ENCODE results near the gene BEND6. TPM values are rescaled to one million over a fixed set of nuclear protein-coding genes. Genes with fewer than 3 reads are reported as not detected.
"Not testable (repeated sequence)": the region's sequence is repeated elsewhere in the genome, so short reads cannot be mapped to it uniquely, and the experiment has no call there.

BEND6 gene
- total RNA-seq, 1 experiment from 2014 or later = 0.58 TPM

DNA sequence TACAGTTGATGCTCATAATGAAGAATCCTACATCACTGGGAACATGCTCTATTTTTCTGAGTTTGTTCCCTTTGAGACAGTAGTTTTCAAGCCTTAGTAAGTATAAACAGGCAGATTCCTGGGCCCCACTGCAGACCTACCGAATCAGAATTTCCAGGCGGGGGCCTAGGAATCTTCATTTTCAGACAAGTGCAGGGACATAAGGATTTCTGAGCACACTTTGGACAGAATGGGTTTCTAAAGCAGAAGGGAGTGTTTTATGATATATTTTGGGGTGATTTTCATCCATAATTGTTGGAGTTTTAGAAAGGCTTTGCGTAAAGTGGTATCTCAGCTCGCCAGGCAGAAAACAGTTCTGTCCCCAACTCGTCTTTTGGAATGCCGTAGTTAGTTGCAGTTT, 93.0 kb downstream of the BEND6 start:
- H3K9me2 ChIP-seq (replicated peaks; ENCODE audit: low read length); H3K9me3 ChIP-seq (ENCODE audit: low read length); DNase-seq; H3K27ac ChIP-seq (ENCODE audit: low read length); H4K20me1 ChIP-seq (ENCODE audit: low read length); CTCF ChIA-PET; H3K27me3 ChIP-seq (ENCODE audit: low read length); BruUV-seq (replicated peaks); H3F3A ChIP-seq (ENCODE audit: low read length, unreplicated experiment); H2AFZ ChIP-seq (ENCODE audit: low read length); ATAC-seq; POLR2A ChIA-PET (ENCODE audit: unreplicated experiment): not testable (repeated sequence)
- intact Hi-C loops (cut with micrococcal nuclease) = loop anchor here (5.0 kb wide), 2 partner anchors 39 to 124 kb away; partner anchors contain the start of gene BAG2
- Histone ChIP-seq H3K36me3 (ENCODE audit: low read depth, low read length) (peaks cover 22% of the 10 kb centered on the region), H3K9ac (ENCODE audit: low read length) (peak overlapping the region; percentile 0; the same call in 1 of the 2 replicates), H3K4me1 (ENCODE audit: insufficient read depth, low read length) (peaks cover 20% of the 10 kb centered on the region), H3K4me3 (ENCODE audit: low read length) (peak overlapping the region; percentile 52), H3K79me2 (ENCODE audit: low read length) (peaks cover 31% of the 10 kb centered on the region), H3K4me2 (ENCODE audit: low read length) (peak overlapping the region; percentile 72)

DNA sequence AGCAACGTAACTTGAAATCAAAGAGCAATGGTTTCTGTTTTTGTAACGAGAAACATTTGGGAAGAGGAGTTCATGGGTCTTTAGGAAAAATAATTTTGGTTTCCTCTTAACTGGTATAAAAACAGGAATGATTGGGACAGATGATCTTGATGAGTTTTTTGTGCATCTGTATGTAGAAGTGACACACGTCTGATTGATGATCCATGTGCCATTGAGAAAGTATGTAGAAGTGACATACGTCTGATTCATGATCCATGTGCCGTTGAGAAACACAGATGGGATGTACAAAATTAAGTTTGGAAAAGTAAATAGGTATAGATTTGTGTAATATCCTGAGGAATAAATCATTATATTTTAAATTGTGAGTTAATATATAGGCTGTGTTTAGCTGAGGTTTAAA, 93.7 kb downstream of the BEND6 start:
- ChIA-PET CTCF (no interaction called here), POLR2A (ENCODE audit: unreplicated experiment) (no interaction called here)
- BruUV-seq (replicated peaks) = no TSS peak
- H3K27me3 ChIP-seq (ENCODE audit: low read length) = no peaks in the 10 kb centered on the region
- H3K4me2 ChIP-seq (ENCODE audit: low read length) = peak overlapping the region; percentile 72
- H3K9me3 ChIP-seq (ENCODE audit: low read length) = no peaks in the 10 kb centered on the region
- no peaks in the 10 kb centered on the region for H3F3A ChIP-seq (ENCODE audit: low read length, unreplicated experiment)
- no peak overlapping the region for H3K27ac ChIP-seq (ENCODE audit: low read length)
- peak overlapping the region; percentile 0; the same call in 1 of the 2 replicates for H3K9ac ChIP-seq (ENCODE audit: low read length)
- DNase-seq = peak; percentile 12
- no peak for TF ChIP-seq EZH2phosphoT487 (IDR thresholded peaks at IDR 0.05; ENCODE audit: borderline replicate concordance, low read length)
- TF ChIP-seq, protein P1, sequence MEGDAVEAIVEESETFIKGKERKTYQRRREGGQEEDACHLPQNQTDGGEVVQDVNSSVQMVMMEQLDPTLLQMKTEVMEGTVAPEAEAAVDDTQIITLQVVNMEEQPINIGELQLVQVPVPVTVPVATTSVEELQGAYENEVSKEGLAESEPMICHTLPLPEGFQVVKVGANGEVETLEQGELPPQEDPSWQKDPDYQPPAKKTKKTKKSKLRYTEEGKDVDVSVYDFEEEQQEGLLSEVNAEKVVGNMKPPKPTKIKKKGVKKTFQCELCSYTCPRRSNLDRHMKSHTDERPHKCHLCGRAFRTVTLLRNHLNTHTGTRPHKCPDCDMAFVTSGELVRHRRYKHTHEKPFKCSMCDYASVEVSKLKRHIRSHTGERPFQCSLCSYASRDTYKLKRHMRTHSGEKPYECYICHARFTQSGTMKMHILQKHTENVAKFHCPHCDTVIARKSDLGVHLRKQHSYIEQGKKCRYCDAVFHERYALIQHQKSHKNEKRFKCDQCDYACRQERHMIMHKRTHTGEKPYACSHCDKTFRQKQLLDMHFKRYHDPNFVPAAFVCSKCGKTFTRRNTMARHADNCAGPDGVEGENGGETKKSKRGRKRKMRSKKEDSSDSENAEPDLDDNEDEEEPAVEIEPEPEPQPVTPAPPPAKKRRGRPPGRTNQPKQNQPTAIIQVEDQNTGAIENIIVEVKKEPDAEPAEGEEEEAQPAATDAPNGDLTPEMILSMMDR (conservative IDR thresholded peaks at IDR 0.05; ENCODE audit: low read depth, low read length) = no peak
- TF ChIP-seq EZH2 (IDR thresholded peaks at IDR 0.05; ENCODE audit: low read length, unreplicated experiment) = no peak
- H3K4me1 ChIP-seq (ENCODE audit: insufficient read depth, low read length) = peaks cover 20% of the 10 kb centered on the region
- H3K79me2 ChIP-seq (ENCODE audit: low read length) = peaks cover 31% of the 10 kb centered on the region
- H3K4me3 ChIP-seq (ENCODE audit: low read length) = peak overlapping the region; percentile 52
- peaks cover 29% of the 10 kb centered on the region for H3K36me3 ChIP-seq (ENCODE audit: low read depth, low read length)
- H2AFZ ChIP-seq (ENCODE audit: low read length) = no peak overlapping the region
- ATAC-seq = no peak
- no peaks in the 10 kb centered on the region for H4K20me1 ChIP-seq (ENCODE audit: low read length)
- no peaks in the 10 kb centered on the region for H3K9me2 ChIP-seq (replicated peaks; ENCODE audit: low read length)
- intact Hi-C loops (cut with micrococcal nuclease) = loop anchor here (5.0 kb wide), 2 partner anchors 39 to 124 kb away; partner anchors contain the start of gene BAG2

DNA sequence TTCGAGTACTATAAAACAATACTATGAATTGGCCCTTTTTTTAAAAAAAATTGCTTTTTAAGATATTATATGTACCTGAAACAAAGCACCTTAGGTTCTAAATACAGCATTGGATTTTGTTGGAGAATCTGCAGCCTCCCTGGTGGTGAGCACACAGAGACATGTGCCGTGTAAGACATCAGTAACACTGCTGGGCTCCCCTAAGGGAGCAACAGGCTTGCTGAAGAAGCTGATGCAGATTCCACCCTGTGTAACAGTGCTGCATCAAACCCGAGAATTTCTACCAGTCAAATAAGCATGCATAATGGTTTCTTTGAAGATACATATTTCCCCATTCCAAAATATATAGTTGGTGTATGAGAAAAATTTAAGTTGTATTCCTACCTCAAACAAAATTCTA, 108.9 kb downstream of the BEND6 start:
- Histone ChIP-seq H3K27me3 (ENCODE audit: low read length) (no peaks in the 10 kb centered on the region), H3F3A (ENCODE audit: low read length, unreplicated experiment) (no peaks in the 10 kb centered on the region), H3K9ac (ENCODE audit: low read length) (no peak overlapping the region), H3K4me3 (ENCODE audit: low read length) (no peak overlapping the region), H2AFZ (ENCODE audit: low read length) (no peak overlapping the region), H3K79me2 (ENCODE audit: low read length) (no peaks in the 10 kb centered on the region), H3K9me3 (ENCODE audit: low read length) (no peaks in the 10 kb centered on the region), H3K36me3 (ENCODE audit: low read depth, low read length) (peaks cover 9% of the 10 kb centered on the region), H3K4me1 (ENCODE audit: insufficient read depth, low read length) (no peaks in the 10 kb centered on the region), H3K9me2 (replicated peaks; ENCODE audit: low read length) (no peaks in the 10 kb centered on the region), H4K20me1 (ENCODE audit: low read length) (no peaks in the 10 kb centered on the region), H3K27ac (ENCODE audit: low read length) (no peak overlapping the region), H3K4me2 (ENCODE audit: low read length) (no peak overlapping the region)
- DNase-seq (no peak), ATAC-seq (no peak)
- BruUV-seq (replicated peaks) = no TSS peak
- TF ChIP-seq EZH2 (IDR thresholded peaks at IDR 0.05; ENCODE audit: low read length, unreplicated experiment) = no peak
- TF ChIP-seq EZH2phosphoT487 (IDR thresholded peaks at IDR 0.05; ENCODE audit: borderline replicate concordance, low read length) = no peak
- TF ChIP-seq, protein P1 (conservative IDR thresholded peaks at IDR 0.05; ENCODE audit: low read depth, low read length) = no peak
- ChIA-PET CTCF (no interaction called here), POLR2A (ENCODE audit: unreplicated experiment) (no interaction called here)
- intact Hi-C loops (cut with micrococcal nuclease) = no loop called here
